Endodermal cell (in vitro differentiated cells): Measurements from ENCODE around the gene RNF212B. TPM values are rescaled to one million over a fixed set of nuclear protein-coding genes. Genes with fewer than 3 reads are reported as not detected.
A peak's percentile ranks its signal among the peaks of the same experiment; 100 is the strongest.

ENCODE experiments used
- DNase-seq: peaks from one replicate; pipeline ENCODE4 v3.0.0-alpha.2; 2017
- H3K27ac ChIP-seq: 2 replicates; pipeline ENCODE4 v1.5.1; 2013; ENCODE audit warnings: mild to moderate bottlenecking, low read depth, low read length, moderate library complexity
- H3K27me3 ChIP-seq: 2 replicates; pipeline ENCODE4 v1.6.1; 2013; ENCODE audit warnings: mild to moderate bottlenecking, low read length, moderate library complexity; ENCODE audit not compliant: insufficient read depth, control insufficient read depth, poor library complexity, severe bottlenecking
- H3K36me3 ChIP-seq: 2 replicates; pipeline ENCODE4 v1.7.0; 2013; ENCODE audit warnings: mild to moderate bottlenecking, low read length, moderate library complexity; ENCODE audit not compliant: control insufficient read depth, insufficient read depth
- H3K4me1 ChIP-seq: one replicate; pipeline ENCODE4 v1.7.0; 2013; ENCODE audit warnings: low read length; ENCODE audit not compliant: control insufficient read depth, insufficient read depth
- H3K4me3 ChIP-seq: 2 replicates; pipeline ENCODE4 v1.5.1; 2013; ENCODE audit warnings: mild to moderate bottlenecking, low read length, moderate library complexity
- H3K9ac ChIP-seq: 2 replicates; pipeline ENCODE4 v1.6.1; 2013; ENCODE audit warnings: mild to moderate bottlenecking, low read length, moderate library complexity; ENCODE audit not compliant: poor library complexity, severe bottlenecking; ENCODE audit errors: extremely low read depth
- H3K9me3 ChIP-seq: 2 replicates; pipeline ENCODE4 v1.6.1; 2013; ENCODE audit warnings: mild to moderate bottlenecking, low read length, moderate library complexity; ENCODE audit not compliant: control insufficient read depth
- H3K27ac Mint-ChIP-seq: 2 replicates; pipeline ENCODE4 v1.8.0; 2020; ENCODE audit warnings: mixed read lengths
- H3K27me3 Mint-ChIP-seq: 2 replicates; pipeline ENCODE4 v1.8.0; 2021; ENCODE audit warnings: mild to moderate bottlenecking, mixed read lengths; ENCODE audit not compliant: insufficient read depth
- H3K36me3 Mint-ChIP-seq: 2 replicates; pipeline ENCODE4 v1.8.0; 2020; ENCODE audit warnings: low read depth, mixed read lengths
- H3K4me1 Mint-ChIP-seq: 2 replicates; pipeline ENCODE4 v1.8.0; 2020; ENCODE audit warnings: mixed read lengths
- H3K4me3 Mint-ChIP-seq: 2 replicates; pipeline ENCODE4 v1.8.0; 2020; ENCODE audit warnings: mild to moderate bottlenecking, moderate library complexity, mixed read lengths
- H3K9me3 Mint-ChIP-seq: 2 replicates; pipeline ENCODE4 v1.8.0; 2020; ENCODE audit warnings: mild to moderate bottlenecking, mixed read lengths
- CTCF ChIP-seq: fragments of 200-600 bp; sonication (generic); conservative IDR thresholded peaks from 2 replicates; pipeline ENCODE4 v1.5.0; 2021; ENCODE audit warnings: antibody characterized with exemption, mild to moderate bottlenecking
- WGBS, 2 experiments: methylation state at CpG; one replicate each; pipeline versions ENCODE4 v1.1.5 to v1.1.7; 2013; ENCODE audit warnings: missing lambda C conversion rate in 2 of 2, mixed read lengths in 1 of 2; ENCODE audit not compliant: insufficient coverage in 1 of 2, insufficient read length in 1 of 2; 5-methylcytosine and 5-hydroxymethylcytosine counted together
- total RNA-seq, 2 donors: library from RNA; stranded (reverse); fragmentation: NEBNext Ultra II Directional in 1 of 2; extraction: Animal tissue kit (Norgen Biotek cat#: 25700) in 1 of 2; gene quantifications; 2 replicates in 1 of 2; 3 replicates in 1 of 2; pipeline ENCODE4 v1.2.1, GENCODE V29; 2021

Gene RNF212B
- total RNA-seq, 2 donors from 2014 or later, result not detected

GRCh38 chr14:23308721-23309445 lies 71.1 kb downstream of the RNF212B start:
- peak overlapping the region; percentile 92 for H3K4me3 Mint-ChIP-seq
- H3K27ac Mint-ChIP-seq, result no peak overlapping the region

DNA sequence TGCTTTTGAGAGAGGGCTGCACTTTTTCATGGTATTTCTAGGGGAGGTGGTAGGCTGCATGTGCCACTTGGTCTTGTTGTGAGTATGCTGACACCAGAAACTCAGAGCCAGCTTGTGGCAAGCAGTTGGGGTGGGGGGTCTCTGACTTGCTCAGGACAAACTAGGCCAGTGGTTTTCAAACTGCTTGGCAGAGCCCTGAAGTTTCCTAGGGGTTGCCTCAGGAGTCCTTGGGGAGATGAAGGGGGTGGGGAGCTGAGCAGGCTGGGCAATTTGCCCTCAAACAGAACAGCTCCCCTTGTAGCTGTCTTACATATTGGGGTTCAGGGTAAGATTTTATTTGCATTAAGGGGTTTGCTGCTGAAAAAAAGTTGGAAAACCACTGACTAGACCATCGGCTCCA lies 72.8 kb downstream of the RNF212B start:
- Histone ChIP-seq H3K4me3 (no peak overlapping the region), H3K9me3 (no peaks in the 10 kb centered on the region), H3K9ac (no peak overlapping the region), H3K36me3 (peaks cover 57% of the 10 kb centered on the region), H3K4me1 (peaks cover 4% of the 10 kb centered on the region), H3K27ac (no peak overlapping the region), H3K27me3 (no peaks in the 10 kb centered on the region)
- H3K4me3 Mint-ChIP-seq, result no peak overlapping the region
- H3K27me3 Mint-ChIP-seq, result no peaks in the 10 kb centered on the region
- 86% methylated on average over 1 of the region's 1 CpG; no CpG with 5 or more reads in 1 of the 2 experiments for WGBS, 2 experiments
- no peak overlapping the region for H3K27ac Mint-ChIP-seq
- TF ChIP-seq CTCF, result no peak
- no peak for DNase-seq
- peaks cover 15% of the 10 kb centered on the region for H3K4me1 Mint-ChIP-seq
- peaks cover 53% of the 10 kb centered on the region for H3K36me3 Mint-ChIP-seq
- no peaks in the 10 kb centered on the region for H3K9me3 Mint-ChIP-seq

More at GRCh38 chr14:23308721-23309445, 71.1 kb downstream of the RNF212B start:
- peaks cover 15% of the 10 kb centered on the region for H3K4me1 Mint-ChIP-seq
- TF ChIP-seq CTCF, result no peak
- H3K9me3 Mint-ChIP-seq, result no peaks in the 10 kb centered on the region
- no peak for DNase-seq
- Histone ChIP-seq H3K27me3 (peaks cover 3% of the 10 kb centered on the region), H3K4me3 (peak overlapping the region; percentile 97), H3K36me3 (peaks cover 52% of the 10 kb centered on the region), H3K27ac (no peak overlapping the region), H3K4me1 (peaks cover 4% of the 10 kb centered on the region), H3K9me3 (no peaks in the 10 kb centered on the region), H3K9ac (no peak overlapping the region)
- H3K27me3 Mint-ChIP-seq, result peaks cover 4% of the 10 kb centered on the region
- WGBS, 2 experiments, result 93 to 95% methylated on average over 8 to 17 of the region's 17 CpGs
- peaks cover 49% of the 10 kb centered on the region for H3K36me3 Mint-ChIP-seq

GRCh38 chr14:23316300-23316699 lies 78.6 kb downstream of the RNF212B start:
- no peak overlapping the region for H3K27ac Mint-ChIP-seq
- no peak overlapping the region for H3K4me3 ChIP-seq
- H3K36me3 ChIP-seq, result peaks cover 37% of the 10 kb centered on the region
- H3K9ac ChIP-seq, result no peak overlapping the region
- H3K9me3 Mint-ChIP-seq, result no peaks in the 10 kb centered on the region
- H3K4me1 ChIP-seq, result peaks cover 2% of the 10 kb centered on the region
- DNase-seq, result no peak
- 86 to 96% methylated on average over 4 of the region's 5 CpGs for WGBS, 2 experiments
- H3K36me3 Mint-ChIP-seq, result peaks cover 38% of the 10 kb centered on the region
- no peak for TF ChIP-seq CTCF
- no peaks in the 10 kb centered on the region for H3K27me3 ChIP-seq
- H3K4me3 Mint-ChIP-seq, result no peak overlapping the region
- no peaks in the 10 kb centered on the region for H3K9me3 ChIP-seq
- H3K27ac ChIP-seq, result no peak overlapping the region
- H3K27me3 Mint-ChIP-seq, result no peaks in the 10 kb centered on the region
- H3K4me1 Mint-ChIP-seq, result peaks cover 1% of the 10 kb centered on the region
